Fibroblast of skin of left quadriceps (primary cell): ENCODE measurements around the gene NDUFB6.
"Not testable (repeated sequence)": the region's sequence is repeated elsewhere in the genome, so short reads cannot be mapped to it uniquely, and the experiment has no call there.

ENCODE experiments used
- DNase-seq, 2 experiments: peaks; one replicate each; pipeline ENCODE4 v3.0.0-alpha.2; 2013; ENCODE audit warnings: low read depth in 2 of 2

NDUFB6 gene

GRCh38 chr9:32524558-32524891 is 48.4 kb downstream of the NDUFB6 start:
- not testable (repeated sequence) for DNase-seq

- DNase-seq, result no peak
These were observed 49.0 kb downstream of the NDUFB6 start for GRCh38 chr9:32523910-32524309.

GRCh38 chr9:32518276-32518675 is 54.7 kb downstream of the NDUFB6 start:
- no peak for DNase-seq

GRCh38 chr9:32516241-32516640 is 56.7 kb downstream of the NDUFB6 start:
- DNase-seq, result no peak

- no peak for DNase-seq
These were observed 64.2 kb downstream of the NDUFB6 start for GRCh38 chr9:32508728-32509127.

GRCh38 chr9:32503008-32503407 is 70.0 kb downstream of the NDUFB6 start:
- no peak for DNase-seq
